Measurements from ENCODE around the gene GGCX. TPM values are rescaled to one million over a fixed set of nuclear protein-coding genes. Genes with fewer than 3 reads are reported as not detected.

GGCX gene
- total and polyA plus RNA-seq, 9 of the 15 experiments (the other 6 are each of a cell fraction or from before 2014, with no cell fraction given), result 14.4 to 47.1 (median 28.1) TPM

DNA sequence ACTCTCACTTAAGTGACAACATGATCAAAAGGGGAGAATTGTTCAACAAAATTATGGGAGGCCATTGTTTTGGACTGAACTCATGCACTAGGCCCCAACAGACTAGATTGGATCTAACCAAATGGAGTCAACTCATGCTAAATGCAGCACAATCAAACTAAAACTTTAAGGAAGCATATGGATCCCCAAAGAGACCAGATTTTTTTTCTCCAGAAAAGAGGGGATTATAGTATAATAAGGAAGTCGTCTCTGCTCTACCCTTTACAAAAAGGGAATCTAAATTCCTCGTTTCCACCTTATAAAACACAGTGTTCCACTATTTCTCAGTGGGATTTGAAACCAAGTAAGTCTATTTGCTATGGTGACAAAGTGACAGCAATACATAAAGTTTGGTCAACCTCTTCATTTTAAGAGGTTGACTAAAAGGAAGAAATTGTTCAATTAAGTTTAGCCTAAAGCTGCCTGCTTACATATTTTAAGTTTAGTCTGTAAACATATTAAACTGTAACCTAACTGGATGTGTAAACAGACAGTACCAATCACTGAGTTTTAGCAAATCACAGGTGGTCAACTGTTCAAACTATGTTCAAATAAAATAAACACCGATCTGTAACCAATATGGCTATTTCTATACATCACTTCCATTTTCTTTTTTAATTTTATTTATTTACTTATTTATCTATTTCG lies 63.2 kb downstream of the GGCX start (continued):
- TF ChIP-seq RAD21 (CRISPR knock-in tag; conservative IDR thresholded peaks at IDR 0.05 in 1 of 2, IDR thresholded peaks at IDR 0.05 in 1 of 2), result no peak
- peak; percentile 78 for TF ChIP-seq ZNF766 (CRISPR knock-in tag; conservative IDR thresholded peaks at IDR 0.05)
- no peak for TF ChIP-seq ZNF174 (CRISPR knock-in tag; IDR thresholded peaks at IDR 0.05)
- no peak for TF ChIP-seq LCOR (CRISPR knock-in tag; IDR thresholded peaks at IDR 0.05)
- TF ChIP-seq, protein P1, sequence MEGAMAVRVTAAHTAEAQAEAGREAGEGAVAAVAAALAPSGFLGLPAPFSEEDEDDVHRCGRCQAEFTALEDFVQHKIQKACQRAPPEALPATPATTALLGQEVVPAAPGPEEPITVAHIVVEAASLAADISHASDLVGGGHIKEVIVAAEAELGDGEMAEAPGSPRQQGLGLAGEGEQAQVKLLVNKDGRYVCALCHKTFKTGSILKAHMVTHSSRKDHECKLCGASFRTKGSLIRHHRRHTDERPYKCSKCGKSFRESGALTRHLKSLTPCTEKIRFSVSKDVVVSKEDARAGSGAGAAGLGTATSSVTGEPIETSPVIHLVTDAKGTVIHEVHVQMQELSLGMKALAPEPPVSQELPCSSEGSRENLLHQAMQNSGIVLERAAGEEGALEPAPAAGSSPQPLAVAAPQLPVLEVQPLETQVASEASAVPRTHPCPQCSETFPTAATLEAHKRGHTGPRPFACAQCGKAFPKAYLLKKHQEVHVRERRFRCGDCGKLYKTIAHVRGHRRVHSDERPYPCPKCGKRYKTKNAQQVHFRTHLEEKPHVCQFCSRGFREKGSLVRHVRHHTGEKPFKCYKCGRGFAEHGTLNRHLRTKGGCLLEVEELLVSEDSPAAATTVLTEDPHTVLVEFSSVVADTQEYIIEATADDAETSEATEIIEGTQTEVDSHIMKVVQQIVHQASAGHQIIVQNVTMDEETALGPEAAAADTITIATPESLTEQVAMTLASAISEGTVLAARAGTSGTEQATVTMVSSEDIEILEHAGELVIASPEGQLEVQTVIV (CRISPR knock-in tag; IDR thresholded peaks at IDR 0.05; ENCODE audit: borderline replicate concordance), result peak; percentile 72; the same call in 1 of the 2 replicates
- TF ChIP-seq, protein P2, sequence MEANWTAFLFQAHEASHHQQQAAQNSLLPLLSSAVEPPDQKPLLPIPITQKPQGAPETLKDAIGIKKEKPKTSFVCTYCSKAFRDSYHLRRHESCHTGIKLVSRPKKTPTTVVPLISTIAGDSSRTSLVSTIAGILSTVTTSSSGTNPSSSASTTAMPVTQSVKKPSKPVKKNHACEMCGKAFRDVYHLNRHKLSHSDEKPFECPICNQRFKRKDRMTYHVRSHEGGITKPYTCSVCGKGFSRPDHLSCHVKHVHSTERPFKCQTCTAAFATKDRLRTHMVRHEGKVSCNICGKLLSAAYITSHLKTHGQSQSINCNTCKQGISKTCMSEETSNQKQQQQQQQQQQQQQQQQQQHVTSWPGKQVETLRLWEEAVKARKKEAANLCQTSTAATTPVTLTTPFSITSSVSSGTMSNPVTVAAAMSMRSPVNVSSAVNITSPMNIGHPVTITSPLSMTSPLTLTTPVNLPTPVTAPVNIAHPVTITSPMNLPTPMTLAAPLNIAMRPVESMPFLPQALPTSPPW (CRISPR knock-in tag; IDR thresholded peaks at IDR 0.05), result peak; percentile 28; the same call in 1 of the 2 replicates
- TF ChIP-seq NUFIP1 (IDR thresholded peaks at IDR 0.05; ENCODE audit: partially characterized antibody), result peak; percentile 64
- TF ChIP-seq, protein P3, sequence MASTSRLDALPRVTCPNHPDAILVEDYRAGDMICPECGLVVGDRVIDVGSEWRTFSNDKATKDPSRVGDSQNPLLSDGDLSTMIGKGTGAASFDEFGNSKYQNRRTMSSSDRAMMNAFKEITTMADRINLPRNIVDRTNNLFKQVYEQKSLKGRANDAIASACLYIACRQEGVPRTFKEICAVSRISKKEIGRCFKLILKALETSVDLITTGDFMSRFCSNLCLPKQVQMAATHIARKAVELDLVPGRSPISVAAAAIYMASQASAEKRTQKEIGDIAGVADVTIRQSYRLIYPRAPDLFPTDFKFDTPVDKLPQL (IDR thresholded peaks at IDR 0.05; ENCODE audit: extremely low read depth, insufficient read length), result no peak
- no peak for TF ChIP-seq EWSR1 (IDR thresholded peaks at IDR 0.05; ENCODE audit: borderline replicate concordance, low read depth, partially characterized antibody)
- no peak for TF ChIP-seq XRCC5 (IDR thresholded peaks at IDR 0.05; ENCODE audit: low read depth, low read length)
- peak; percentile 92 for TF ChIP-seq GTF2A2 (tag; IDR thresholded peaks at IDR 0.05)
- TF ChIP-seq, protein P4, sequence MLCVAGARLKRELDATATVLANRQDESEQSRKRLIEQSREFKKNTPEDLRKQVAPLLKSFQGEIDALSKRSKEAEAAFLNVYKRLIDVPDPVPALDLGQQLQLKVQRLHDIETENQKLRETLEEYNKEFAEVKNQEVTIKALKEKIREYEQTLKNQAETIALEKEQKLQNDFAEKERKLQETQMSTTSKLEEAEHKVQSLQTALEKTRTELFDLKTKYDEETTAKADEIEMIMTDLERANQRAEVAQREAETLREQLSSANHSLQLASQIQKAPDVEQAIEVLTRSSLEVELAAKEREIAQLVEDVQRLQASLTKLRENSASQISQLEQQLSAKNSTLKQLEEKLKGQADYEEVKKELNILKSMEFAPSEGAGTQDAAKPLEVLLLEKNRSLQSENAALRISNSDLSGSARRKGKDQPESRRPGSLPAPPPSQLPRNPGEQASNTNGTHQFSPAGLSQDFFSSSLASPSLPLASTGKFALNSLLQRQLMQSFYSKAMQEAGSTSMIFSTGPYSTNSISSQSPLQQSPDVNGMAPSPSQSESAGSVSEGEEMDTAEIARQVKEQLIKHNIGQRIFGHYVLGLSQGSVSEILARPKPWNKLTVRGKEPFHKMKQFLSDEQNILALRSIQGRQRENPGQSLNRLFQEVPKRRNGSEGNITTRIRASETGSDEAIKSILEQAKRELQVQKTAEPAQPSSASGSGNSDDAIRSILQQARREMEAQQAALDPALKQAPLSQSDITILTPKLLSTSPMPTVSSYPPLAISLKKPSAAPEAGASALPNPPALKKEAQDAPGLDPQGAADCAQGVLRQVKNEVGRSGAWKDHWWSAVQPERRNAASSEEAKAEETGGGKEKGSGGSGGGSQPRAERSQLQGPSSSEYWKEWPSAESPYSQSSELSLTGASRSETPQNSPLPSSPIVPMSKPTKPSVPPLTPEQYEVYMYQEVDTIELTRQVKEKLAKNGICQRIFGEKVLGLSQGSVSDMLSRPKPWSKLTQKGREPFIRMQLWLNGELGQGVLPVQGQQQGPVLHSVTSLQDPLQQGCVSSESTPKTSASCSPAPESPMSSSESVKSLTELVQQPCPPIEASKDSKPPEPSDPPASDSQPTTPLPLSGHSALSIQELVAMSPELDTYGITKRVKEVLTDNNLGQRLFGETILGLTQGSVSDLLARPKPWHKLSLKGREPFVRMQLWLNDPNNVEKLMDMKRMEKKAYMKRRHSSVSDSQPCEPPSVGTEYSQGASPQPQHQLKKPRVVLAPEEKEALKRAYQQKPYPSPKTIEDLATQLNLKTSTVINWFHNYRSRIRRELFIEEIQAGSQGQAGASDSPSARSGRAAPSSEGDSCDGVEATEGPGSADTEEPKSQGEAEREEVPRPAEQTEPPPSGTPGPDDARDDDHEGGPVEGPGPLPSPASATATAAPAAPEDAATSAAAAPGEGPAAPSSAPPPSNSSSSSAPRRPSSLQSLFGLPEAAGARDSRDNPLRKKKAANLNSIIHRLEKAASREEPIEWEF (CRISPR knock-in tag; IDR thresholded peaks at IDR 0.05), result 0 out of 2 replicates have a peak, but pooled peaks have one; percentile 83

All from K562 (cell line).